Endothelial cell of umbilical vein (primary cell): Measurements from ENCODE around the gene SSR2. TPM values are rescaled to one million over a fixed set of nuclear protein-coding genes. Genes with fewer than 3 reads are reported as not detected.

ENCODE experiments used
- BruUV-seq: library from RNA; stranded (reverse); fragments of 400-500 nt; replicated peaks from 2 replicates; lab custom pipeline; 2021; lab: Mats Ljungman, UMichigan
- CTCF ChIA-PET: fragments of 300-600, 350-600 bp; sonication (Branson Sonifier 250); formaldehyde crosslinking; loops from one replicate; lab custom pipeline; 2021; ENCODE audit warnings: antibody characterized with exemption, inconsistent platforms; lab: Charles Lee
- POLR2A ChIA-PET: fragments of 300-600, 350-600 bp; sonication (Branson Sonifier 250); formaldehyde crosslinking; loops from one replicate; lab custom pipeline; 2021; ENCODE audit warnings: antibody characterized with exemption, inconsistent platforms; lab: Charles Lee
- DNase-seq: peaks from one replicate; pipeline ENCODE4 v3.0.0-alpha.2; 2011; ENCODE audit warnings: low read depth, low spot score
- FAIRE-seq: peaks from 2 replicates; lab custom pipeline; 2011; peaks lifted over from hg19 to GRCh38; lab: Jason Lieb, UNC
- H2AFZ ChIP-seq: 2 replicates; pipeline ENCODE4 v1.6.0; 2012; ENCODE audit warnings: low read depth, low read length, control low read depth, inconsistent platforms
- H3K27ac ChIP-seq: 2 replicates; pipeline ENCODE4 v1.5.1; 2011; ENCODE audit warnings: low read depth, mild to moderate bottlenecking, control low read depth, low read length, moderate library complexity; ENCODE audit not compliant: insufficient read depth
- H3K27me3 ChIP-seq, 2 experiments: 2 replicates each; pipeline versions ENCODE4 v1.6.0 to v1.6.1; 2011; ENCODE audit warnings: low read length in 2 of 2, mixed read lengths in 1 of 2; ENCODE audit not compliant: control insufficient read depth in 2 of 2, insufficient read depth in 2 of 2
- H3K36me3 ChIP-seq, 2 experiments: 2 replicates in 1 of 2; 3 replicates in 1 of 2; pipeline ENCODE4 v1.5.1; 2011; ENCODE audit warnings: low read length in 2 of 2, mild to moderate bottlenecking in 1 of 2, moderate library complexity in 1 of 2; ENCODE audit not compliant: control insufficient read depth in 2 of 2, insufficient read depth in 2 of 2; ENCODE audit errors: extremely low read depth in 1 of 2
- H3K4me1 ChIP-seq: 3 replicates; pipeline ENCODE4 v1.5.1; 2011; ENCODE audit warnings: mild to moderate bottlenecking, low read length; ENCODE audit not compliant: control insufficient read depth, insufficient read depth; ENCODE audit errors: extremely low read depth
- H3K4me2 ChIP-seq: 2 replicates; pipeline ENCODE4 v1.6.1; 2011; ENCODE audit warnings: low read length, control low read depth, mixed read lengths; ENCODE audit not compliant: insufficient read depth
- H3K4me3 ChIP-seq, 3 experiments: fragments of 200-600 bp in 1 of 3; sonication (generic), shearing (Covaris generic) in 1 of 3; replicated peaks in 1 of 3; 2 replicates each; pipeline ENCODE4 v1.5.1; 2011 to 2016; ENCODE audit warnings: control low read depth in 3 of 3, low read length in 3 of 3, mild to moderate bottlenecking in 2 of 3, inconsistent platforms in 1 of 3, low read depth in 1 of 3, moderate library complexity in 1 of 3; ENCODE audit not compliant: insufficient read depth in 1 of 3
- H3K79me2 ChIP-seq: 2 replicates; pipeline ENCODE4 v1.6.0; 2012; ENCODE audit warnings: low read length, inconsistent platforms; ENCODE audit not compliant: control insufficient read depth, insufficient read depth
- H3K9ac ChIP-seq: replicated peaks from 2 replicates; pipeline ENCODE3; 2011; ENCODE audit warnings: low read length, control low read depth; ENCODE audit not compliant: insufficient read depth; ENCODE audit errors: extremely low read depth
- H3K9me1 ChIP-seq: replicated peaks from 3 replicates; pipeline ENCODE4 v1.6.0; 2011; ENCODE audit warnings: mild to moderate bottlenecking, low read length; ENCODE audit not compliant: control insufficient read depth, insufficient read depth; ENCODE audit errors: extremely low read depth
- H3K9me3 ChIP-seq: replicated peaks from 2 replicates; pipeline ENCODE4 v1.5.1; 2012; ENCODE audit warnings: low read length, inconsistent platforms; ENCODE audit not compliant: control insufficient read depth, insufficient read depth
- H4K20me1 ChIP-seq: replicated peaks from 2 replicates; pipeline ENCODE3; 2011; ENCODE audit warnings: mild to moderate bottlenecking, low read length; ENCODE audit not compliant: control insufficient read depth, insufficient read depth; ENCODE audit errors: extremely low read depth
- CTCF ChIP-seq, 2 donors: IDR thresholded peaks; 1 replicate in 1 of 2; 2 replicates in 1 of 2; pipeline ENCODE4 v1.5.1; 2011; ENCODE audit warnings: low read length in 2 of 2, mild to moderate bottlenecking in 2 of 2, moderate library complexity in 2 of 2, control low read depth in 1 of 2, inconsistent platforms in 1 of 2, low read depth in 1 of 2; ENCODE audit not compliant: insufficient read depth in 1 of 2; ENCODE audit errors: extremely low read depth in 1 of 2
- EZH2 ChIP-seq: IDR thresholded peaks from 2 replicates; pipeline ENCODE4 v1.6.1; 2012; ENCODE audit warnings: borderline replicate concordance, low read depth, mild to moderate bottlenecking, moderate library complexity, low read length, inconsistent platforms; ENCODE audit not compliant: severe bottlenecking
- FOS ChIP-seq: IDR thresholded peaks from 2 replicates; pipeline ENCODE4 v1.6.1; 2011; ENCODE audit warnings: mild to moderate bottlenecking, low read length, moderate library complexity, borderline replicate concordance; ENCODE audit not compliant: insufficient read depth
- GATA2 ChIP-seq: IDR thresholded peaks from 2 replicates; pipeline ENCODE4 v1.7.0; 2011; ENCODE audit warnings: low read depth, mild to moderate bottlenecking, moderate library complexity, mixed read lengths, low read length; ENCODE audit not compliant: insufficient read length, insufficient read depth
- JUN ChIP-seq: IDR thresholded peaks from 2 replicates; pipeline ENCODE4 v1.6.1; 2011; ENCODE audit warnings: borderline replicate concordance, low read depth; ENCODE audit not compliant: insufficient read length, insufficient read depth
- MAX ChIP-seq: IDR thresholded peaks from 2 replicates; pipeline ENCODE4 v1.6.1; 2011; ENCODE audit not compliant: insufficient read depth, insufficient read length
- MYC ChIP-seq: IDR thresholded peaks from one replicate; pipeline ENCODE4 v1.6.1; 2011; ENCODE audit warnings: mild to moderate bottlenecking, low read depth, low read length
- POLR2A ChIP-seq: IDR thresholded peaks from 2 replicates; pipeline ENCODE4 v1.6.1; 2012; ENCODE audit warnings: low read depth, mild to moderate bottlenecking, control low read depth, low read length
- POLR2AphosphoS5 ChIP-seq: IDR thresholded peaks from 2 replicates; pipeline ENCODE4 v1.6.1; 2012; ENCODE audit warnings: low read depth, mild to moderate bottlenecking, control low read depth, low read length, moderate library complexity; ENCODE audit not compliant: insufficient read depth
- dilution Hi-C: fragments of 300-500 bp; cut with MboI; formaldehyde crosslinking; loops from one replicate; pipeline ENCODE4 v1.15.0; 2019; ENCODE audit warnings: low sequenced_read_pairs; ENCODE audit not compliant: extremely low pct_ligation_motif_present
- intact Hi-C: fragments of 100-400 bp; cut with micrococcal nuclease; formaldehyde crosslinking; loops from one replicate; pipeline ENCODE4 v1.10.0; 2022
- polyA plus RNA-seq, 4 experiments: library from polyadenylated mRNA; depleted of rRNA in 3 of 4; stranded (reverse) in 3 of 4; unstranded in 1 of 4; fragments of >200 nt; gene quantifications; 2 replicates each; pipeline versions ENCODE4 v1.2.1 to v1.2.3, GENCODE V29; 2011 to 2012; ENCODE audit warnings: missing spikeins in 1 of 4
- total RNA-seq: library from RNA; stranded (reverse); gene quantifications from 2 replicates; pipeline ENCODE4 v1.2.3, GENCODE V29; 2021

The SSR2 gene
- total and polyA plus RNA-seq, 2 donors (not counting 3 experiments of a cell fraction or from before 2014, with no cell fraction given), result 362 to 1,787 TPM

GRCh38 chr1:156014829-156015228 is 5.9 kb downstream of the SSR2 start:
- DNase-seq (no peak), FAIRE-seq (no peak)
- intact Hi-C loops (no loop called here), dilution Hi-C loops (no loop called here)
- Histone ChIP-seq H3K9ac (no peak overlapping the region), H3K9me1 (no peaks in the 10 kb centered on the region), H3K27me3 (no peaks in the 10 kb centered on the region), H3K4me1 (peaks cover 5% of the 10 kb centered on the region), H3K9me3 (no peaks in the 10 kb centered on the region), H3K4me2 (no peak overlapping the region), H2AFZ (no peak overlapping the region), H3K27ac (no peak overlapping the region), H4K20me1 (no peaks in the 10 kb centered on the region), H3K36me3 (peaks cover 36 to 40% of the 10 kb centered on the region in 2 experiments), H3K79me2 (peaks cover 32% of the 10 kb centered on the region), H3K4me3 (no peak overlapping the region)
- no TSS peak for BruUV-seq
- POLR2A ChIA-PET, result interaction anchor here (0.7 kb wide), 1 partner anchor 220 kb away, joined by 5 read pairs; no protein-coding TSS in a partner anchor
- no peak for TF ChIP-seq MYC
- no peak for TF ChIP-seq JUN
- no peak for TF ChIP-seq FOS
- TF ChIP-seq GATA2, result no peak
- TF ChIP-seq POLR2A, result no peak
- TF ChIP-seq EZH2, result no peak
- no peak for TF ChIP-seq POLR2AphosphoS5
- no peak for TF ChIP-seq MAX
- TF ChIP-seq CTCF (IDR thresholded peaks at IDR 0.05; ENCODE audit: extremely low read depth in 1 of 2, insufficient read depth in 1 of 2, low read depth in 1 of 2, low read length in 2 of 2), result no peak
- CTCF ChIA-PET, result interaction anchor here (0.6 to 1.5 kb wide), 2 partner anchors 11 to 127 kb away, joined by 3 to 4 read pairs; no protein-coding TSS in a partner anchor
